GM13977 (cell line): ENCODE data around the gene HOMER2.

Source experiments
- DNase-seq: peaks from one replicate; pipeline ENCODE4 v3.0.0; 2012; ENCODE audit warnings: low spot score
- CTCF ChIP-seq: IDR thresholded peaks from 2 replicates; pipeline ENCODE4 v1.5.1; 2012; ENCODE audit warnings: mild to moderate bottlenecking, control low read depth; ENCODE audit not compliant: insufficient read depth; ENCODE audit errors: extremely low read depth, missing control alignments
- in situ Hi-C: fragments of 300-500 bp; cut with MboI; formaldehyde crosslinking; loops from one replicate; pipeline ENCODE4 v1.12.0; 2022; ENCODE audit warnings: low sequenced_read_pairs, low pct_unique_long_range_greater_than_20kb, mixed read lengths, inconsistent platforms; ENCODE audit not compliant: unreplicated experiment

HOMER2 gene

GRCh38 chr15:82936966-82937711 is 15.4 kb downstream of the HOMER2 start:
- TF ChIP-seq CTCF = no peak
- no peak for DNase-seq
- in situ Hi-C loops = no loop called here

- no peak for DNase-seq
- no peak for TF ChIP-seq CTCF
- in situ Hi-C loops = no loop called here
Measured at GRCh38 chr15:82935382-82935781, 17.1 kb downstream of the HOMER2 start.

DNA sequence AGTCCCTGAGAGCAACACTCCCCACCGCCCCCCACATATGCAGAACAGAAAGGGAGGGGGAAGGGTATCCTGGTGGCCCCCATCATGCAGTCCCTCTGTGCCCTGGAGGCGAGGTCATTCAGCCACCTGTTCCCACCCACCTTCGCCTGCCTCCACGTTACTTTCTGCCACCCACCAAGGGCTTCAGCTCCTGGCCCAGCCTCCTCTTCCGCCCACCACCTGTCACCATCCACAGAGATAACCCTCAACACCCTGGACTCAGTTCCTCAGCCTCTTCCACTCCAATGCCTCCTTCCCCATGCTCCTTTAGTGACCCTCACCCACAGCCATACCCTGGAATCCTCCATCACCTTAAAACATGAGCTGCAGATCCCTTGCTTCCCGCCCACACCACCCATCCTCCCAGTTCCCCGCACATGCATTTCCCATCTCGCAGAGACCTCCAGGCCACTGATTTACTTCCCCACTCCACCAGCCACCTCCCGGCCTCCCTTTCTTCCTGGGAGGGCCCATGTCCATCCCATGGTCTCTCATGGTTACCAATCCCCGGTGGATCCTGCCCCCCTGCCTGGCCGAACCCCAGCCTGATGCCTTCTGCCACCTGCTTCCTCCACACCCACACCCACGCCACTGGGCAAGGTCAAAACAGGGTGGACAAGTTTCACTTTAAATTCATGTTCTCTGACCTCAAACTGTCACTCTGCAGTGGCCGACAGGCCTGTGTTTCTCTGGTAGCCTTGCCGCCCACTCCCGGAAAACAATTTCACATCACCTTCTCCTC is 18.2 kb downstream of the HOMER2 start:
- in situ Hi-C loops = no loop called here
- no peak for TF ChIP-seq CTCF
- DNase-seq = no peak

DNA sequence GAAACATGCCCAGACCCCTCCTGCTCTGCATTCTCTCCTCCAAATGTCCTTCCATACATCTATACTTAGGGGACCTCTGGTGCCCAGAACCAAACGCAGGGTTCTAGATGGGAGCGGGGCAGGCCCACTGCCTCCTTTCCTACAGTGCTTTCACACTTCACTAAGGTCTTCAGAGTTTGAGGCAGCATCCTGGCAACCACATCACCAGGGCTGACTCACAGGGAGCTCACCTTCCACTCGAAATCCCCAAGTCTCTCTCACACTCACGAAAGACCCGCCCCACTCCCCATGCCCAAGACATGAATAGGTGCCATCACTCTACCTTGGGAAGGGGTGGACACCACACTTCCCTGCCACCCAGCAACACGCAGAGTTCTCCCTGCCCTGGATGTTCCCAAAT is 18.9 kb downstream of the HOMER2 start:
- TF ChIP-seq CTCF = no peak
- no peak for DNase-seq
- in situ Hi-C loops = no loop called here

GRCh38 chr15:82931221-82931620 is 21.3 kb downstream of the HOMER2 start:
- DNase-seq = no peak
- TF ChIP-seq CTCF = no peak
- in situ Hi-C loops = no loop called here

DNA sequence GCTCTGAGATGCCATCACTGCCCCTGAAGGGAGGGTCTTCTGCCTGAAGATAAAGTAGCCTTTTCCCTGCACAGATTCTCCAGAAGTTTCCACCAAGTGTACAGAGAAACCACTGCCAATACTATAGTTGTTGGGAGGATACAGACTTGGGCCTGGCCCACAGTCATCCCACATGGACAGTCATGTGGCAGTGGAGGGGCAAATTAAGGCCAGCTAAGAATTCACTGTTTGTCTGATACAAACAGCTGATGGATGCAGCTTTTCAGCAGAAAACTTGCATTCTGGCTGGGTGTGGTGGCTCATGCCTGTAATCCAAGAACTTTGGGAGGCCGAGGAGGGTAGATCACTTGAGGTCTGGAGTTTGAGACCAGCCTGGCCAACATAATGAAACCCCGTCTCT is 22.1 kb downstream of the HOMER2 start:
- TF ChIP-seq CTCF = no peak
- in situ Hi-C loops = no loop called here
- DNase-seq = no peak
